Mammary epithelial cell (primary cell): ENCODE data around the gene WDR83.

ENCODE experiments used
- EZH2 ChIP-seq: IDR thresholded peaks from 2 replicates; pipeline ENCODE4 v1.6.1; 2012; ENCODE audit warnings: low read length, inconsistent platforms, borderline replicate concordance
- TF ChIP-seq, protein P1 (sequence below), 2 donors: IDR thresholded peaks in 1 of 2; conservative IDR thresholded peaks in 1 of 2; 2 replicates each; pipeline ENCODE4 v1.5.1; 2011 to 2012; ENCODE audit warnings: inconsistent platforms in 2 of 2, low read length in 2 of 2, mild to moderate bottlenecking in 2 of 2, control low read depth in 1 of 2, low read depth in 1 of 2; ENCODE audit not compliant: insufficient read depth in 1 of 2; ENCODE audit errors: extremely low read depth in 1 of 2

GRCh38 chr19:12672744-12673143, 6.1 kb downstream of the WDR83 start:
- TF ChIP-seq, protein P1, sequence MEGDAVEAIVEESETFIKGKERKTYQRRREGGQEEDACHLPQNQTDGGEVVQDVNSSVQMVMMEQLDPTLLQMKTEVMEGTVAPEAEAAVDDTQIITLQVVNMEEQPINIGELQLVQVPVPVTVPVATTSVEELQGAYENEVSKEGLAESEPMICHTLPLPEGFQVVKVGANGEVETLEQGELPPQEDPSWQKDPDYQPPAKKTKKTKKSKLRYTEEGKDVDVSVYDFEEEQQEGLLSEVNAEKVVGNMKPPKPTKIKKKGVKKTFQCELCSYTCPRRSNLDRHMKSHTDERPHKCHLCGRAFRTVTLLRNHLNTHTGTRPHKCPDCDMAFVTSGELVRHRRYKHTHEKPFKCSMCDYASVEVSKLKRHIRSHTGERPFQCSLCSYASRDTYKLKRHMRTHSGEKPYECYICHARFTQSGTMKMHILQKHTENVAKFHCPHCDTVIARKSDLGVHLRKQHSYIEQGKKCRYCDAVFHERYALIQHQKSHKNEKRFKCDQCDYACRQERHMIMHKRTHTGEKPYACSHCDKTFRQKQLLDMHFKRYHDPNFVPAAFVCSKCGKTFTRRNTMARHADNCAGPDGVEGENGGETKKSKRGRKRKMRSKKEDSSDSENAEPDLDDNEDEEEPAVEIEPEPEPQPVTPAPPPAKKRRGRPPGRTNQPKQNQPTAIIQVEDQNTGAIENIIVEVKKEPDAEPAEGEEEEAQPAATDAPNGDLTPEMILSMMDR (conservative IDR thresholded peaks at IDR 0.05 in 1 of 2, IDR thresholded peaks at IDR 0.05 in 1 of 2; ENCODE audit: extremely low read depth in 1 of 2, insufficient read depth in 1 of 2, low read depth in 1 of 2, low read length in 2 of 2): no peak
- TF ChIP-seq EZH2: no peak
